WTC11 (cell line): ENCODE results near the gene POLR2C. TPM values are rescaled to one million over a fixed set of nuclear protein-coding genes. Genes with fewer than 3 reads are reported as not detected.

ENCODE experiments used
- AFF4 ChIP-seq: sonication (generic); formaldehyde crosslinking; IDR thresholded peaks from 2 replicates; pipeline ENCODE4 v1.8.1; 2023; ENCODE audit warnings: mild to moderate bottlenecking, missing genetic modification reagents, borderline replicate concordance
- CTCF ChIP-seq: fragments of 200-600 bp; IDR thresholded peaks from 2 replicates; pipeline ENCODE4 v1.8.0; 2022; ENCODE audit warnings: antibody characterized with exemption
- E2F1 ChIP-seq: sonication (generic); formaldehyde crosslinking; IDR thresholded peaks from 2 replicates; pipeline ENCODE4 v1.8.0; 2022; ENCODE audit warnings: mild to moderate bottlenecking, missing genetic modification reagents
- E2F4 ChIP-seq: sonication (generic); formaldehyde crosslinking; IDR thresholded peaks from 2 replicates; pipeline ENCODE4 v1.8.1; 2022; ENCODE audit warnings: low read depth, mild to moderate bottlenecking, moderate library complexity, missing genetic modification reagents, borderline replicate concordance
- EMX1 ChIP-seq: fragments of 250-450 bp; sonication (Bioruptor Pico); IDR thresholded peaks from 2 replicates; pipeline ENCODE4 v1.8.0; 2021; ENCODE audit warnings: mild to moderate bottlenecking
- ESRRA ChIP-seq: sonication (generic); formaldehyde crosslinking; IDR thresholded peaks from 2 replicates; pipeline ENCODE4 v1.8.1; 2022; ENCODE audit warnings: mild to moderate bottlenecking, missing genetic modification reagents, borderline replicate concordance
- ETV6 ChIP-seq: sonication (generic); formaldehyde crosslinking; IDR thresholded peaks from 2 replicates; pipeline ENCODE4 v1.8.1; 2022; ENCODE audit warnings: mild to moderate bottlenecking, missing genetic modification reagents
- FOXJ3 ChIP-seq: sonication (generic); formaldehyde crosslinking; IDR thresholded peaks from 2 replicates; pipeline ENCODE4 v1.9.0; 2021; ENCODE audit warnings: missing genetic modification reagents, mild to moderate bottlenecking, borderline replicate concordance
- FOXP1 ChIP-seq: sonication (generic); formaldehyde crosslinking; IDR thresholded peaks from 2 replicates; pipeline ENCODE4 v1.8.0; 2022; ENCODE audit warnings: missing genetic modification reagents, mild to moderate bottlenecking, moderate library complexity, borderline replicate concordance
- IRF2 ChIP-seq: sonication (generic); formaldehyde crosslinking; IDR thresholded peaks from 2 replicates; pipeline ENCODE4 v1.8.0; 2022; ENCODE audit warnings: low read depth, missing genetic modification reagents, borderline replicate concordance
- MAX ChIP-seq: sonication (generic); formaldehyde crosslinking; IDR thresholded peaks from 2 replicates; pipeline ENCODE4 v1.8.0; 2022; ENCODE audit warnings: mild to moderate bottlenecking, missing genetic modification reagents
- NFE2L1 ChIP-seq: sonication (generic); formaldehyde crosslinking; IDR thresholded peaks from 2 replicates; pipeline ENCODE4 v1.8.1; 2023; ENCODE audit warnings: missing genetic modification reagents
- RELA ChIP-seq: sonication (generic); formaldehyde crosslinking; IDR thresholded peaks from 2 replicates; pipeline ENCODE4 v1.8.1; 2022; ENCODE audit warnings: missing genetic modification reagents, mild to moderate bottlenecking, borderline replicate concordance
- RORB ChIP-seq: fragments of 250-450 bp; sonication (Bioruptor Pico); IDR thresholded peaks from 2 replicates; pipeline ENCODE4 v1.9.0; 2021; ENCODE audit warnings: mild to moderate bottlenecking
- SMAD4 ChIP-seq: sonication (generic); formaldehyde crosslinking; IDR thresholded peaks from 2 replicates; pipeline ENCODE4 v1.8.0; 2022; ENCODE audit warnings: mild to moderate bottlenecking, missing genetic modification reagents
- TEAD1 ChIP-seq: sonication (generic); formaldehyde crosslinking; IDR thresholded peaks from 2 replicates; pipeline ENCODE4 v1.8.0; 2022; ENCODE audit warnings: mild to moderate bottlenecking, missing genetic modification reagents
- TEAD4 ChIP-seq: sonication (generic); formaldehyde crosslinking; IDR thresholded peaks from 2 replicates; pipeline ENCODE4 v1.8.0; 2022; ENCODE audit warnings: mild to moderate bottlenecking, missing genetic modification reagents
- USF2 ChIP-seq: sonication (generic); formaldehyde crosslinking; IDR thresholded peaks from 2 replicates; pipeline ENCODE4 v1.8.1; 2023; ENCODE audit warnings: mild to moderate bottlenecking, missing genetic modification reagents, moderate library complexity
- ZMAT4 ChIP-seq: fragments of 250-450 bp; sonication (Bioruptor Pico); IDR thresholded peaks from 2 replicates; pipeline ENCODE4 v1.9.0; 2021; ENCODE audit warnings: mild to moderate bottlenecking
- ZNF138 ChIP-seq: sonication (generic); formaldehyde crosslinking; conservative IDR thresholded peaks from 2 replicates; pipeline ENCODE4 v1.8.1; 2022; ENCODE audit warnings: mild to moderate bottlenecking, moderate library complexity, missing genetic modification reagents
- ZNF281 ChIP-seq: sonication (generic); formaldehyde crosslinking; IDR thresholded peaks from 2 replicates; pipeline ENCODE4 v1.8.0; 2023; ENCODE audit warnings: mild to moderate bottlenecking, missing genetic modification reagents
- ZNF317 ChIP-seq: sonication (generic); formaldehyde crosslinking; IDR thresholded peaks from 2 replicates; pipeline ENCODE4 v1.8.1; 2023; ENCODE audit warnings: low read depth, mild to moderate bottlenecking, moderate library complexity, missing genetic modification reagents, borderline replicate concordance
- ZSCAN18 ChIP-seq: fragments of 250-450 bp; sonication (Bioruptor Pico); IDR thresholded peaks from 2 replicates; pipeline ENCODE4 v2.1.2; 2022; ENCODE audit warnings: mild to moderate bottlenecking, moderate library complexity
- total RNA-seq: library from RNA; stranded (reverse); gene quantifications from 3 replicates; pipeline ENCODE4 v1.2.3, GENCODE V29; 2021

POLR2C gene
- total RNA-seq, 1 experiment from 2014 or later, result 75.4 TPM

- TF ChIP-seq CTCF (no peak), EMX1 (no peak), ZNF281 (no peak), FOXP1 (CRISPR knock-in tag) (peak; percentile 61; the same call in 1 of the 2 replicates), TEAD4 (CRISPR knock-in tag) (0 out of 2 replicates have a peak, but pooled peaks have one; percentile 25), MAX (CRISPR knock-in tag) (peak; percentile 65), TEAD1 (CRISPR knock-in tag) (0 out of 2 replicates have a peak, but pooled peaks have one; percentile 41), ESRRA (CRISPR knock-in tag) (0 out of 2 replicates have a peak, but pooled peaks have one; percentile 21), FOXJ3 (CRISPR knock-in tag) (no peak), ZSCAN18 (CRISPR knock-in tag) (no peak), ZMAT4 (CRISPR knock-in tag) (no peak), RORB (no peak), ZNF317 (CRISPR knock-in tag) (no peak), AFF4 (CRISPR knock-in tag) (no peak), IRF2 (CRISPR knock-in tag) (no peak), ETV6 (CRISPR knock-in tag) (peak; percentile 29; the same call in 1 of the 2 replicates), USF2 (CRISPR knock-in tag) (no peak), ZNF138 (CRISPR knock-in tag) (no peak), E2F4 (CRISPR knock-in tag) (no peak), E2F1 (CRISPR knock-in tag) (no peak), NFE2L1 (CRISPR knock-in tag) (no peak), SMAD4 (CRISPR knock-in tag) (no peak), RELA (0 out of 2 replicates have a peak, but pooled peaks have one; percentile 25)
These were observed 16.9 kb downstream of the POLR2C start (continued) for GRCh38 chr16:57479205-57479975.
